ENCODE measurements around the gene ANTXR2.
"Not testable (repeated sequence)": the region's sequence is repeated elsewhere in the genome, so short reads cannot be mapped to it uniquely, and the experiment has no call there.

The ANTXR2 gene

DNA sequence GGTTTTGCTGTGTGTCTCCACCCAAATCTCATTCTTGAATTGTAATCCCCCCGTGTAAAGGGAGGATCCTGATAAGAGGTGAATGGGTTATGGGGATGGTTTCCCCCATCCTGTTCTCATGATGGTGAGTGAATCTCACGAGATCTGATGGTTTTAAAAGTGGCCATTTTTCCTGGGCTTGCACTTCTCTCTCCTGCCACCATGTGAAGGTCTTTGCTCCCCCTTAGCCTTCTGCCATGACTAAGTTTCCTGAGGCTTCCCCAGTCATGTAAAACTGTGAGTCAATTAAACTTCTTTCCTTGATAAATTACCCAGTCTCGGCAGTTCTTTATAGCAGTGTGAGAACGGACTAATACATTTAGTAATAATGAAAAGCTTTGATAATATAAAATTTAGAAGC, 46.9 kb downstream of the ANTXR2 start:
- no peak for DNase-seq (ENCODE audit: low read depth in 2 of 3, low spot score in 2 of 3)

DNA sequence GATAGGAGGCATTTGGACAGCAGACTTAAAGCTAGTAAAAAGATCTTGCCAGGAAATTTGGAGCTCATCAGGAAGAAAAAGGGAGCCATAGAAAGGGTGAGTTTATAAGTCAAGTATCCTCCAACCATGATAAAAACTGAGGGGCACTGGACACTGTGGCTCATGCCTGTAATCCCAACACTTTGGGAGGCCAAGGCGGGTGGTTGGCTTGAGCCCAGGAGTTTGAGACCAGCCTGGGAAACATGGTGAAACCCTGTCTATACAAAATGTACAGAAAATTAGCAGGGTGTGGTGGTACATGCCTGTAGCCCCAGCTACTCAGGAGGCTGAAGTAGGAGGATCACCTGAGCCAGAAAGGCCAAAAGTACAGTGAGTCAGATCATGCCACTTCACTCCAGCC, 48.7 kb downstream of the ANTXR2 start:
- DNase-seq (ENCODE audit: low read depth in 2 of 3, low spot score in 2 of 3) = no peak

DNA sequence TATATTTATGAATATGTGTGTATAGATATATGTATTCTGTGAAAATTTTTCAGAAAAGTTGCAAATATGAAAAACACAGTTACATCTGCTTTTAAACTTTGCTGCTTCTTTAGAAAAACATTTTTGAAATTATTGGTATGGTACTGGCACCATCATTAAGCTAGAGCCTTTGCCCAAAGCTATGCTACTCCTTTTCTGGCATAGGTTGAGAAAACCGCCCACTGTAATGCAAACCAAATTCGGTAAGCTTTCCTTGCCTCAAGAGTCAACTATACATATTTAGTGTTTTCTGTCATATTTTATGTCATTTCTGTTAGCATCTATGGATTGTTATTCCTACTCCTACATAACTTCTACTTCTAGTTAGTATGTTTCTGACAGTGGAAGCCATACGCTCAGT, 50.7 kb downstream of the ANTXR2 start:
- no peak for DNase-seq (ENCODE audit: low read depth in 2 of 3, low spot score in 2 of 3)

DNA sequence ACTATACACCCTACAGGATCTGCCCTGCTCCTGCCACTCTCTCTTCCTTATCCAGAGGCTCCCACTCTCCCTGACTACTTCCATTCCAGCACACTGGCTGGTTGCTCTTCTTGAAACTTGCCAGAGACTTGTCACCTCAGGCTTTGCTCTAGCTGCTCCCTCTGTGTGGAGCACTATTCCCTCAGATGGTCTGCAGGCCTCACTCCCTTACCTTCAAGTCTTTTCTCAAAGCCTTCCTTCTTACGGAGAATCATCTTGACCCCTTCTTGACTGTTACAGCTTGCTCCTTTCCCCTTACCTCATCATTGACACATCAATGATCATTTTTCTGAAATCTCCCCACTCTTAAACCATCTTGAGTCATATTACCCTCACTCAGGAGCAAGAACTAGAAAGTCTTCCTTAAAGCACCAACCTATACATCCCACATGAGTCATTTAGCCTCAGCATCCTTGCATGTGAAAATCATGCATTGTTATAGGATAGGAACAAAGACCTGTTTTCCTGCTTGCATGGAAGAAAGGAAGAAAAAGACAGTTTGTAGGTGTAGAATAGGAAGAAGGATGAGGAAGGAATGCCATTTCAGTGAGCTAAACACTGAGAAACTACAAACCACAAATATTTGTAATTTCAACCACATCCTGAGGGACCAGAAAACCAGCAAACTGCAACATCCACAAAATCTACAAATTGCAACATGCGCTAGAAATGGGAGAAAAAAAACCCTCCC, 55.7 kb downstream of the ANTXR2 start:
- no peak for DNase-seq (ENCODE audit: low read depth in 2 of 3, low spot score in 2 of 3)

DNA sequence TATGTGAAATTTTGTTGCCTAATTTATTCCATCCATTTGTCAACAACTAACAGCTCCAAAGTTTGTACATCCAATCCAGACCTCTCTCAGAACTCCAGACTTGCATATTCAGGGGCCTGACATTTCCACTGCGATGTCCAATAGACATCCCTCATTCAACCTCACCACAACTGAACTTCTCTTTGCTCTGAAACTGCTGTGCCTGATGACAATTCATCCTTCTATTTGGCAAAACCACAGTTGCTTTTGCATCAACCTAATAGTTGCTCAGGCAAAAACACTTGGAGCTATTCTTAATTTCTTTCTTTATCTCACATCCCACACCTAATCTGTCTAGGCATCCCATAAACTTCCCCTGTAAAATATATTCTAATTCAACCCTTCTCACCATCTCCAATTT, 56.5 kb downstream of the ANTXR2 start:
- DNase-seq (ENCODE audit: low read depth in 2 of 3, low spot score in 2 of 3) = no peak

DNA sequence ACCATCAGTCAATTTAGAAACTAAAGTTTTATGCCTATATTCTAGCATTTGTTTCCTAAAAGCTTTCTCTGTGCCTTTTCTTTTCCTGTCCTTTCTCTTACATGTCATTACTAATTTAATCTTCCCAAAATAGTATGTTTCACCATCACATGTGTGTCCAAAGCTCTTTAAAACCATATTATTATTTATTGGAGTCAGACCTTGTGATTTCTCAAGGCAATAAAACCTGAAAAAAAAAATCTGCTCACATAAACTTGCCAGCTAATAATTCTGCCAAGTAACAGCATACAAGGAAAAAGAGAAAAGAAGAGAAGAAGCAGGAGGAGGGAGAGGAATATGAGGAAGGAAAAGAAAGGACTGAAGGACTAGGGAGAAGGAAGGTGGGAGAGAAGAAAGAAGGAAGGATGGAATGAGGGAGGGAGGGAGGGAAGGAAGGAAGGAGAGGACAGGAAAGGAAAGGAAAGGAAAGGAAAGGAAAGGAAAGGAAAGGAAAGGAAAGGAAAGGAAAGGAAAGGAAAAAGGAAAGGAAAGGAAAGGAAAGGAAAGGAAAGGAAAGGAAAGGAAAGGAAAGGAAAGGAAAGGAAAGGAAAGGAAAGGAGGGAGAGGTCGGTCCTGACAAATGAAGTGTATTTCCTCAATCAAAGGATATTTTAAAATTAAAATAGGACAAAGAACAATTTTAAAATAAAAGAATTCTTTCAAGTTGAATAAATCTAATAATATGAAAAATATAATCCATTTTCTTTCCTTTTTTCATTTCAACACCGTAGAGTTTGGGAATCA, 57.4 kb downstream of the ANTXR2 start:
- no peak for DNase-seq (ENCODE audit: low read depth in 2 of 3, low spot score in 2 of 3)

DNA sequence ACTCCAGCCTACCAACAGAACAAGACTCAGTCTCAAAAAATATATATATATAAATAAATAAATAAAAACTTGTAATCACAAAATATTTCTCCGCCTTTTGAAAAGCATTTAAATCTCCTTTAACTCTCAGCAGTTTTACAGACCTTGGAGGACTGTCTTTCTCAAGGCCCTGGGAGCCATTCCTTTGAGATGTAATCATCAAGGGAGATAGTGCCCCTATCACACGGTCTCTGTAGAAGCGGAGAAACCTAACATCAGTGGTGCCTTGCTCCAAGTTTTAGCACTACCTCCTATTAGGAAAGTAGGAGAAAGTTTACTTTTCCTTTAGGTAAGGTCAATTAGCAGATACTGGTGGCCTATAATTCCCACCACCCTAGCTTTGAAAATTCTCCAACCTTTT, 58.5 kb downstream of the ANTXR2 start:
- DNase-seq (ENCODE audit: low read depth in 2 of 3, low spot score in 2 of 3) = no peak

DNA sequence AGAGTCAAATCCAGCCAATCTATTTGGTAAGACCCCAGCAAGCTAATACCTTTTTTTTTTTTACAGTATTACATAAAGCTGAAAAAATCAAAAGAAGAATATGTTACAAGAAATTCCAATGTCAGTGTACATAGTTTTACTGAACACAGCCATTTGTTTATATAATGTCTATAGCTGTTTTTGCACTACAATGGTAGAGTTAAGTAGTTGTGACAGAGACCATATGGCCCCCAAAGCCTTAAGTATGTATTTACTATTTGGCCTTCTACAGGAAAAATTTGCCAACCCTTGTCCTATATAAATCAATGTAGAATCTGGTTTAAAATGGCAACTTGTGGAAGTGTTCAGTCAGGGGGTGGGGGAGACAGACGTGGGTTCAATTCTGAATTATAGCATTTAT, 60.7 kb downstream of the ANTXR2 start:
- DNase-seq (ENCODE audit: low read depth in 2 of 3, low spot score in 2 of 3) = no peak

DNA sequence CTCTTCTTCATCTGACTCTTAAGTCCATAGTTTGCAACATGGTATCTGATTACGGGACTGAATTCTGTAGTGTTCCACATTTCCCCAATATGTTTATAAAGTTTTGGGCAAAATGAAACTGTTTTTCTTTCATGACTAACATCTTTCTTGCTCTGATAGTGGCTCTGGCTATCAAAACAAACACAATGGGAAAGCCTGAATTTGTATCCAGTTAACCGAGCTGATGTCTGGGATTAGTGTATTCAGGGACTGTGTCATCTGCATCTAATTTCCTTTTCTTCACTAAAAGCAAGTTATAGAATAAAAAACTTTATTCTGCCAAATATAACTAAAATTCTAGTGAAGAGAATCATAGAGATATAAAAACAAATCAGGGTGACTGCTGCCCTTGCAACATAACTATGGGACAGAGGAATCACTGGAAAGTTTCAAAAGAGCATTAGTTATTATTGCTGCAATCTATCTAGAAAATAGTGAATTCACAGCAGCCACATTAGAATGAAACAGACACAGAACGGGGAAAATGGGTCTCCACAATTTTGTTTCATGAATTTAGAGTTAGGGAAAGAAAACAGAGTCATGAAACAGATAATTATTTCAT, 61.3 kb downstream of the ANTXR2 start:
- no peak for DNase-seq (ENCODE audit: low read depth in 2 of 3, low spot score in 2 of 3)

DNA sequence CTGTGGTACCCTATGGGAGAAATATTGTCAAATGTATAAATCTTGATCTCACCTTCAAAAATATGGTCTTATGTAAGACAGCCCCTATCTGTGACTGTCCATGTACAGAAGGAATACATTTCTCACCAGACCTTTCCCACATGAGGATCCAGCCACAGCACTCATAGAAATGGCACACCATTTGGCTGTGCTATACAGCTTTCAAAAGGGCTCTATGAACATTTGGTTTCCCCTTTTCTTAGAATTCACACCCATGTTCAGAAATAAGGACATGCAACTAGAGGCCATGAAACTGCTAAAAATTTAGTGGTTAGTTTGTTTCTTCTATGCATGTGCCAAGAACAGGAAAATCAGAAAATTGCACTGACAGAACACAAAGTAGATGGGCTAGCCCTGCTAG, 62.7 kb downstream of the ANTXR2 start:
- no peak for DNase-seq (ENCODE audit: low read depth in 2 of 3, low spot score in 2 of 3)

DNA sequence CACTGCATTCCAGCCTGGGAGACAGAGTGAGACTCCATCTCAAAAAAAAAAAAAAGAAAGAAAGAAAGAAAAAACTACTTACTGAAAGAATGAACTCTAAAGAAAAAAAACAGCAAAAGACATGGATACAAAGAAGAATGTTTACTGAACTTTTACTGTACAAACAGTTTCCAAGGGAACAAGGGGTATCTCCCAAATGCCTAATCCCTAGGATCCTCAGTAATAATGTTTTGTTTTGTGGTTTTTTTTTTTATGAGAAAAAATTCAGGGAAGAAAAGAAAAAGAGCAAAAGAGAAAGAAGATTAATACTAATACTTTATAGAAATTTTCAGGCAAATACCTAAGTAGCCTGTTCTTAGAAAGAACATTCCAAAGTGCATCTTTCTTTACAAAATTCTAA, 63.2 kb downstream of the ANTXR2 start:
- DNase-seq (ENCODE audit: low read depth in 2 of 3, low spot score in 2 of 3) = no peak

DNA sequence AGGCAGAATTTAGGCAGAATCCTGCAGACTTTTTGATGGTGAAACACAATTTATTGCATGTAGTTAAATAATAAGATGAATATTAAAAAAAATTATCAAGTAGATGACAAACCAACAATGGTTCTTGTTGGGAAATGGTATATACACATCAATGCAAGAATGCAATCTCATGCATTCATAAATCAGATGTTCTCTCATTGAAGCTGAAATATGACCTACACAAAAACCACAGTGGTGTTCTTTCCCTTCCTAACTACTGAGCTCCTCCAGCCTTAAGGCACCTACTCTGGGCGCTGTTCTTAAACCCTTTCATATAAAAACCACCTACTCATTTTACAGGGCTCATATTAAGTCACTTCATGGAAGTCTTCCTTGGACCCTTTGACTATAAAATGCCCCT, 64.1 kb downstream of the ANTXR2 start:
- DNase-seq (ENCODE audit: low read depth in 2 of 3, low spot score in 2 of 3) = no peak

DNA sequence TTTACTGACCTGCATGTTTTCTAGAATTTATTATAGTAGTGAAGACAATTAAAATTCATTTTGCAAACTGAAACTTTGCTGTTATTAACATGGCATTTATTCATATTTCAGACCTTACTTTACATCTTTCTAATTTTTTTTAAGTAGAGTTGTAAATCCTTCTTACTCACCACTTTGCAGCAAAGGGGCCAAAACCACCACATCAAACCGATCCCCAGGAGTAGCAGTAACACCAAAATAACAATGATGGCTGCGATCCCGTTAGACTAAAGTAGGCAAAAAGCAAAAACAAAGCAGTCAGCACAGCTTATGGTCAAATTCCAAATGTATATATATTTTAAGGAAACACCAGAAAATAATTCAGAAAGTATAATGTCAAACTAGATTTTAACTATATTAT, 64.7 kb downstream of the ANTXR2 start:
- no peak for DNase-seq (ENCODE audit: low read depth in 2 of 3, low spot score in 2 of 3)

DNA sequence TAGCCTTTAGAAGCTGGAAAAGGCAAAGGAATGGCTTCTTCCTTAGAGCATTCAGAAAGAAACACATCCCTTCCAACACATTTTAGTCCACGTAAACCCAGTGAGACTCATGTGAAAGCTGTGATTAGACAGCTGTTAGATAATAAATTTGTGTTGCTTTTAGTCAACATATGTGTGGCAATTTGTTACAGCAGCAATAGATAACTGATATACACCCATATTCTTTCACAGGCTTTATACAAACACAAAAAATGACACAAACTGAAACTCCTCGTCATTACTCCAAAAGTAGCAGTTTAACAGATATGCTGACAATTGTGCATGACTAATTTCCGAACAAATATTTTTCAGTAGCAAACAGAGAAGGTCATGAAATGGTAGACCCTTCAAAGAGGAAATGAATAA, 65.3 kb downstream of the ANTXR2 start:
- no peak for DNase-seq (ENCODE audit: low read depth in 2 of 3, low spot score in 2 of 3)

DNA sequence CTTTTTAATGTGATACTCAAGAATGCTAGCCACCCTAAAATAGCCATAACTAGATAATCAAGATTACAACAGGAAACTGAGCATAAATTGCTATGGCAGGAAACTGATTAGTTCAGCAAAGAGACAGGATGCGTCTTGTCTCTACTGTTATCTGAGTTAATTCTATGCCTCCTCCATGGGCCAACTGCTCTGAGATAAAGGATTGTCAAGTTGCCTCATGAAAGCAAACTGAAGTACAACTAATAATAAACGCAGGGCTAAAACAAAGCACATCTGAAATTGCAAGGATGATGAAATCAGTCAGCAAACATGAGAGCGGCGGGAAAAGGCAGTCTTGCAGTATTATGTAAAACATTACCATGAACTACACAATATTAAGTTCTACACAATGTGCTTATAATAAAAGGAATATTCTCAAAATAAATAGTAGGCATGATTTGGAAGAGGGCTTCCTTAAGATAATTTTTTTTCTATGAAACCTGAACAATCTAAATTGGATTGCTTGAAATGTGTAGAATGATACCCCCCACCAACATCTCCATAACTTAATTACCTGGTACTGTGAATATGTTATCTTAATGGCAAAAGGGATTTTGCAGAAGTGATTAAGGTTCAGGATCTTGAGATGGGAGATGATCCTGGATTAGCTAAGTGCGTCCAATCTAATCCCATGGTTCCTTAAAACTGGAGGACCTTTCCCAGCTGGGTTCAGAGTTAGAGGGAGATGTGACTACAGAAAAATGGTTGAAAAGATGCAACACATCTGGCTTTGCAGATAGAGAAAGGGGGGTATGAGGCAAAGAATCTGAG, 65.9 kb downstream of the ANTXR2 start:
- no peak for DNase-seq (ENCODE audit: low read depth in 2 of 3, low spot score in 2 of 3)

DNA sequence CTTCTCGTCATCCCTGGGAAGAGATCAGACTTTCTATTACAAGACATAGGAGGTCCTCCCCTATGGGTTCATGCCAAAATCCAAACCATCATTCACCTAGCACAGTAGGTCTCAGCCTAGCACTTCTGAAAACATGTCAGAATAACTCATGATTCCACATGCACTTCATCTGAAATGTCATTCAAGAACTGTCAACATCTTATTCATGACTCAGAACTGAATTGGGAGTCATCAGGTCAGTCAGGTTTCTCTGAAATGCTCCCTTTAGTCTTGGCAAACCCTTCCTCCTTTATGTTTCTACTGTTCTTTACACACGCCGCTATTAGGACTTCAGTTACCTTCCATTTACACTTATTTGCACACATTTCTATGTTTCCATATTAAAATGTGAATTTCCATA, 67.2 kb downstream of the ANTXR2 start:
- DNase-seq (ENCODE audit: low read depth in 2 of 3, low spot score in 2 of 3) = no peak

DNA sequence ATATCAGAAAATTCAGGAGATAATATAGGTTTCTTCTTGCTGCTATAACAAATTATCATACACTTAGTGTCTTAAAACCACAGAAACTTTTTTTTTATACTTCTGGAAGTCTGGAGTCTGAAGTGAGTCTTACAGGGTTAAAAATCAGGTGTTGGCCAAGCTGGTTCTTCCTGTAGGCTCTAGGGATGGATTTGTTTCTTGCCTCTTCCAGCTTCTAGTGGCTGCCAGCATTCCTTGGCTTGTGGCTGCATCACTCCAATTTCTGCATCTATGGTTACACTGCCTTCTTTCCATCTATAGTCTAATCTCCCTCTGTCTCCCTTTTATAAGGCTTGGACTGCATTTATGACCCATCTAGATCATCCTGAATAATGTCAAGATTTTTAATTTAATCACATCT, 68.7 kb downstream of the ANTXR2 start:
- no peak for DNase-seq (ENCODE audit: low read depth in 2 of 3, low spot score in 2 of 3)

DNA sequence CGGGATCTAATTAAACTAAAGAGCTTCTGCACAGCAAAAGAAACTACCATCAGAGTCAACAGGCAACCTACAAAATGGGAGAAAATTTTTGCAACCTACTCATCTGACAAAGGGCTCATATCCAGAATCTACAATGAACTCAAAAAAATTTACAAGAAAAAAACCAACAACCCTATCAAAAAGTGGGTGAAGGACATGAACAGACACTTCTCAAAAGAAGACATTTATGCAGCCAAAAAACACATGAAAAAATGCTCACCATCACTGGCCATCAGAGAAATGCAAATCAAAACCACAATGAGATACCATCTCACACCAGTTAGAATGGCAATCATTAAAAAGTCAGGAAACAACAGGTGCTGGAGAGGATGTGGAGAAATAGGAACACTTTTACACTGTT, 70.5 kb downstream of the ANTXR2 start:
- DNase-seq (ENCODE audit: low read depth in 2 of 3, low spot score in 2 of 3) = not testable (repeated sequence)

DNA sequence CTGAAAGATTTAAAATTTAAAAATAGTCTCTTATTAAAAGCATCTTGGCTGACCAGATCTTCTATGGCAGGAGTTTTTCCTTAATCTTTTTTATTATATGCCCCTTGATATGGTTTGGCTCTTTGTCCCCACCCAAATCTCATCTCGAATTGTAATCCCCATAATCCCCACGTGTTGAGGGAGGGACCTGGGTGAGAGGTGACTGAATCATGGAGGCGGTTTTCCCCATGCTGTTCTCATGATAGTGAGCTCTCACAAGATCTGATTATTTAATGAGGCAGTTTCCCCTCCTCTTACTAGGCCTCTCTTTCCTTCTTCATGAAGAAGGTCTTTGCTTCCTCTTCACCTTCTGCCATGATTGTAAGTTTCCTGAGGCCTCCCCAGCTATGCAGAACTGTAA, 74.0 kb downstream of the ANTXR2 start:
- DNase-seq (ENCODE audit: low read depth in 2 of 3, low spot score in 2 of 3) = not testable (repeated sequence)

DNA sequence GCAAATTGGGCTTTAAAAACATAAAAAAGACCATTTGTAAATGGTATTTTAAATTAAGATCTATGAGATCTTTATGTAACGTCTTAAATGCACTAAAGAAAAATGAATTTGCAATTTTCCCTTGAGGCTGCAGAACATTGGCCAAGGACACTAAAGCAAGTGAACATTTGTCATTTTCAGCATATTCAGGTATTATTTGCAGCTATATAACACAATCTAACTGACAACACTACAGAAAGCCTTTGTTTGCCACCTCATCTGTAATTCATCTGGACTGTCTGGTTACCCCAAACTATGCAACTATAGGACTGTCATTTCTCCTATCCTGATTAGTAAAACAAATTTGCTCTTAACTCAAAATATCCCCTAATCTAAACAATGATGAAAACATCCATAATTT, 74.8 kb downstream of the ANTXR2 start:
- no peak for DNase-seq (ENCODE audit: low read depth in 2 of 3, low spot score in 2 of 3)

DNA sequence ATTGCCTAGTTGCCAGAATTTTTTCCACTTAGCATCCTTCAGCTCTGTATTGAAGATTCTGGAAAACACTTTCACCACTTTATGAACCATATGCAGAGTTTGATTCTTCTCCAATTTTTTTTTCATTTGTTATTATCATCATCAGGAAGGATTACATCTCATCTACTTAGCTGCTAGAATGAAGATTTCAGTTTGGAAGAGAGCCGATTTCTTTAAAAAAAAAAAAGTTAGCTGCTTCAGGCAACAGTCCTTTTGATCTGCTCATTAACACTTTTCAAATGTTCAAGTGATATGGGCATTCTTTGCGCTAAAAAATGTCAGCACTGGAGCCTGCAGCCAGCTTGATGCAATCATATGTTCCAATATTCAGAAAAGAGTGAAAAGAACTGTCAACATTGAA, 76.2 kb downstream of the ANTXR2 start:
- DNase-seq (ENCODE audit: low read depth in 2 of 3, low spot score in 2 of 3) = no peak

DNA sequence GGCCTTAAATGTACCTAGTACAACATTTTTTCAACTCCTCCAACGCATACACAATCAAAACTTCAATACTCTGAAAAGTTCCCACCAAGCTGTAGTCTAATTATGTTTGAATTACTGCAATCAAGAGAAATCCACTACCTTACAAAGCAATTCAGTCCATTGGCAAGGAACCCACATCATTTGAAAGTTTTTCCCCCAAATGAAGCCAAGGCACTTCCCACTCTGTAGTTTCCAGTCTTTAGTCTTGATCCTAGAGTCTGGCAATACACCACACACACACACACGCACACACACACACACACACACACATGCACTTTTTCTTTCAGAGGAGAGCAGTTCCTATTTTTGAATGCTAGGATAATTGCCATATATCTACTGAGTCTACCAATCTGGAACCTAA, 79.6 kb downstream of the ANTXR2 start:
- no peak for DNase-seq (ENCODE audit: low read depth in 2 of 3, low spot score in 2 of 3)
